HepG2 (cell line): ENCODE data around the gene CALR. TPM values are rescaled to one million over a fixed set of nuclear protein-coding genes. Genes with fewer than 3 reads are reported as not detected.

Experiments used
- AKNA ChIP-seq: sonication (generic); formaldehyde crosslinking; IDR thresholded peaks from 2 replicates; pipeline ENCODE4 v1.4.0; 2020; ENCODE audit warnings: missing genetic modification reagents, borderline replicate concordance
- HINFP ChIP-seq: sonication (generic); formaldehyde crosslinking; IDR thresholded peaks from 2 replicates; pipeline ENCODE4 v1.4.0; 2020; ENCODE audit warnings: low read depth, mild to moderate bottlenecking, missing genetic modification reagents
- KDM5B ChIP-seq: sonication (generic); formaldehyde crosslinking; IDR thresholded peaks from 2 replicates; pipeline ENCODE4 v1.4.0; 2020; ENCODE audit warnings: missing genetic modification reagents, mild to moderate bottlenecking, borderline replicate concordance
- NKX3-1 ChIP-seq: sonication (generic); formaldehyde crosslinking; IDR thresholded peaks from 2 replicates; pipeline ENCODE4 v1.5.0; 2020; ENCODE audit warnings: missing genetic modification reagents
- NR2C2 ChIP-seq: sonication (generic); formaldehyde crosslinking; IDR thresholded peaks from 2 replicates; pipeline ENCODE4 v1.4.0; 2020; ENCODE audit warnings: missing genetic modification reagents, mild to moderate bottlenecking, moderate library complexity, borderline replicate concordance
- RARA ChIP-seq: IDR thresholded peaks from 2 replicates; pipeline ENCODE4 v1.6.1; 2016; ENCODE audit warnings: missing genetic modification reagents, missing compliant biosample characterization
- REST ChIP-seq, 2 experiments: IDR thresholded peaks; 2 replicates each; pipeline ENCODE4 v1.6.1; 2011 to 2012; ENCODE audit warnings: low read length in 2 of 2, borderline replicate concordance in 1 of 2, low read depth in 1 of 2, mild to moderate bottlenecking in 1 of 2, moderate library complexity in 1 of 2
- STAT5B ChIP-seq: sonication (generic); formaldehyde crosslinking; IDR thresholded peaks from 2 replicates; pipeline ENCODE4 v1.4.0; 2020; ENCODE audit warnings: missing genetic modification reagents
- TMF1 ChIP-seq: sonication (generic); formaldehyde crosslinking; IDR thresholded peaks from 2 replicates; pipeline ENCODE4 v1.8.1; 2022; ENCODE audit warnings: low read depth, missing genetic modification reagents
- ZNF143 ChIP-seq: sonication (generic); formaldehyde crosslinking; IDR thresholded peaks from 2 replicates; pipeline ENCODE4 v1.4.0; 2020; ENCODE audit warnings: missing genetic modification reagents
- ZNF337 ChIP-seq: sonication (generic); formaldehyde crosslinking; IDR thresholded peaks from 2 replicates; pipeline ENCODE4 v1.5.1; 2020; ENCODE audit warnings: missing genetic modification reagents, low read depth, mild to moderate bottlenecking, borderline replicate concordance
- polyA plus RNA-seq, 8 experiments: library from polyadenylated mRNA; depleted of rRNA in 3 of 8; stranded (reverse) in 7 of 8; unstranded in 1 of 8; fragments of >200 nt; fragmentation: Illumina TruSeq in 4 of 8; extraction: Trizol in 4 of 8; gene quantifications; 2 replicates each; pipeline versions ENCODE4 v1.2.1 to v1.2.3, GENCODE V29; 2011 to 2016; ENCODE audit warnings: low read depth in 4 of 8, missing spikeins in 1 of 8, mixed read lengths in 1 of 8; ENCODE audit not compliant: insufficient read depth in 1 of 8
- total RNA-seq, 5 experiments: library from RNA; depleted of rRNA; stranded (reverse); fragments of >200 nt; fragmentation: Illumina TruSeq; extraction: Trizol; gene quantifications; 2 replicates each; pipeline ENCODE4 v1.2.3, GENCODE V29; 2016; ENCODE audit warnings: low read depth in 1 of 5
- TF ChIP-seq, protein P1 (sequence below): sonication (generic); formaldehyde crosslinking; IDR thresholded peaks from 2 replicates; pipeline ENCODE4 v1.4.0; 2020; ENCODE audit warnings: missing genetic modification reagents
- TF ChIP-seq, protein P2 (sequence below): sonication (generic); formaldehyde crosslinking; IDR thresholded peaks from 2 replicates; pipeline ENCODE4 v1.9.0; 2022; ENCODE audit warnings: missing genetic modification reagents, mild to moderate bottlenecking, borderline replicate concordance

CALR gene
- total and polyA plus RNA-seq, 2 of the 13 experiments (the other 11 are each of a cell fraction or from before 2014, with no cell fraction given): 898 to 934 TPM

DNA sequence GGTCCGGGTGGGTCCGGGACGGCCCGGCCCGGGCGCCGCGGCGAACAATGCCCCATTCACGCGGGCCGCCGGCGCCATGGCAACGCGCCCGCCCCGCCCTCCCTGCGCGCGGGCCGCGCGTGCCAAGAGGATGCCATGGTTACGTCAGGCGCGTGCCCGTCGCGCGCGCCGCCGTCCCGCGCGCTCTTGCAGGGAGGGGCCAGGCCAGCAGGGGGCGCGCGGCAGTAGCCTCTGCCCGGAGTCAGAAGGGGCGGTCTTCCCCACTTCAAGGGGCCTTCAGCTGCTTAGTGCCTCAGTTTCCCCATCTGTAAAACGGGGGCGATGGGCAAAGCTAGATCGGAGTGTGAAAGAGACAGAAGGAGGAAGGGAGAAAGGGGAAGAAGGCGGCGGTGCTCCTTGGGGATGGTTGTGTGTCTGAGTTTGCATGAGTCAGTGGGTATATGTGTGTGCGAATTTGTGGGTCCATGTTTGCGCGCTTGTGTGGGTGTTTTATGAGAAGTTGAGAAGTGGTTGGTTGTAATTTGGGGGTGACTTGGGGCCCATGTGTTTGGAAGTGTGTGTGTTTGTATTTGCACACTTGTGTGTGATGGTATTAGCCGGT lies 45.2 kb downstream of the CALR start (continued):
- TF ChIP-seq REST (IDR thresholded peaks at IDR 0.05; ENCODE audit: borderline replicate concordance in 1 of 2, low read depth in 1 of 2, low read length in 2 of 2): no peak
- no peak for TF ChIP-seq AKNA (CRISPR knock-in tag)
- TF ChIP-seq HINFP: no peak
- TF ChIP-seq, protein P1, sequence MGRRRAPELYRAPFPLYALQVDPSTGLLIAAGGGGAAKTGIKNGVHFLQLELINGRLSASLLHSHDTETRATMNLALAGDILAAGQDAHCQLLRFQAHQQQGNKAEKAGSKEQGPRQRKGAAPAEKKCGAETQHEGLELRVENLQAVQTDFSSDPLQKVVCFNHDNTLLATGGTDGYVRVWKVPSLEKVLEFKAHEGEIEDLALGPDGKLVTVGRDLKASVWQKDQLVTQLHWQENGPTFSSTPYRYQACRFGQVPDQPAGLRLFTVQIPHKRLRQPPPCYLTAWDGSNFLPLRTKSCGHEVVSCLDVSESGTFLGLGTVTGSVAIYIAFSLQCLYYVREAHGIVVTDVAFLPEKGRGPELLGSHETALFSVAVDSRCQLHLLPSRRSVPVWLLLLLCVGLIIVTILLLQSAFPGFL (CRISPR knock-in tag): no peak
- TF ChIP-seq STAT5B (CRISPR knock-in tag): no peak
- no peak for TF ChIP-seq KDM5B
- no peak for TF ChIP-seq ZNF143 (CRISPR knock-in tag)
- TF ChIP-seq, protein P2, sequence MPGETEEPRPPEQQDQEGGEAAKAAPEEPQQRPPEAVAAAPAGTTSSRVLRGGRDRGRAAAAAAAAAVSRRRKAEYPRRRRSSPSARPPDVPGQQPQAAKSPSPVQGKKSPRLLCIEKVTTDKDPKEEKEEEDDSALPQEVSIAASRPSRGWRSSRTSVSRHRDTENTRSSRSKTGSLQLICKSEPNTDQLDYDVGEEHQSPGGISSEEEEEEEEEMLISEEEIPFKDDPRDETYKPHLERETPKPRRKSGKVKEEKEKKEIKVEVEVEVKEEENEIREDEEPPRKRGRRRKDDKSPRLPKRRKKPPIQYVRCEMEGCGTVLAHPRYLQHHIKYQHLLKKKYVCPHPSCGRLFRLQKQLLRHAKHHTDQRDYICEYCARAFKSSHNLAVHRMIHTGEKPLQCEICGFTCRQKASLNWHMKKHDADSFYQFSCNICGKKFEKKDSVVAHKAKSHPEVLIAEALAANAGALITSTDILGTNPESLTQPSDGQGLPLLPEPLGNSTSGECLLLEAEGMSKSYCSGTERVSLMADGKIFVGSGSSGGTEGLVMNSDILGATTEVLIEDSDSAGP: 0 out of 2 replicates have a peak, but pooled peaks have one; percentile 34
- TF ChIP-seq NKX3-1: no peak
- TF ChIP-seq TMF1 (CRISPR knock-in tag): no peak
- TF ChIP-seq ZNF337 (CRISPR knock-in tag): no peak
- peak; percentile 31; the same call in 1 of the 2 replicates for TF ChIP-seq NR2C2 (CRISPR knock-in tag)
- TF ChIP-seq RARA (CRISPR knock-in tag): 0 out of 2 replicates have a peak, but pooled peaks have one; percentile 20
